ENCODE measurements around the gene ZNF668. TPM values are rescaled to one million over a fixed set of nuclear protein-coding genes. Genes with fewer than 3 reads are reported as not detected.

The ZNF668 gene
- total RNA-seq, 1 experiment from 2014 or later, result 13.2 TPM

GRCh38 chr16:31081428-31082351, 7.7 kb upstream of the ZNF668 start:
- Histone ChIP-seq H3K4me1 (replicated peaks) (no peaks in the 10 kb centered on the region), H3K27me3 (replicated peaks) (no peaks in the 10 kb centered on the region), H3K4me3 (no peak overlapping the region), H3K27ac (no peak overlapping the region), H3K36me3 (peaks cover 76% of the 10 kb centered on the region), H3K9me3 (replicated peaks) (no peaks in the 10 kb centered on the region)
- no peak for DNase-seq (ENCODE audit: low read depth in 1 of 2, low spot score in 2 of 2)

GRCh38 chr16:31080756-31081419, 6.8 kb upstream of the ZNF668 start:
- no peaks in the 10 kb centered on the region for H3K27me3 ChIP-seq (replicated peaks)
- no peak overlapping the region for H3K4me3 ChIP-seq
- no peak overlapping the region for H3K27ac ChIP-seq

GRCh38 chr16:31080035-31080629, 6.1 kb upstream of the ZNF668 start:
- peak in 1 of 2 experiments; percentile 45 for DNase-seq (ENCODE audit: low read depth in 1 of 2, low spot score in 2 of 2)
- Histone ChIP-seq H3K4me3 (no peak overlapping the region), H3K27ac (no peak overlapping the region), H3K27me3 (replicated peaks) (no peaks in the 10 kb centered on the region), H3K4me1 (replicated peaks) (peaks cover 5% of the 10 kb centered on the region), H3K9me3 (replicated peaks) (no peaks in the 10 kb centered on the region), H3K36me3 (peaks cover 87% of the 10 kb centered on the region)

More at GRCh38 chr16:31080756-31081419, 6.8 kb upstream of the ZNF668 start:
- Histone ChIP-seq H3K4me1 (replicated peaks) (no peaks in the 10 kb centered on the region), H3K9me3 (replicated peaks) (no peaks in the 10 kb centered on the region), H3K36me3 (peaks cover 84% of the 10 kb centered on the region)
- no peak for DNase-seq (ENCODE audit: low read depth in 1 of 2, low spot score in 2 of 2)

- peaks cover 82% of the 10 kb centered on the region for H3K36me3 ChIP-seq
- H3K27ac ChIP-seq, result no peak overlapping the region
Measured at GRCh38 chr16:31079342-31079944, 5.4 kb upstream of the ZNF668 start.

GRCh38 chr16:31078597-31079341, 4.7 kb upstream of the ZNF668 start:
- Histone ChIP-seq H3K27ac (no peak overlapping the region), H3K27me3 (replicated peaks) (no peaks in the 10 kb centered on the region), H3K4me3 (no peak overlapping the region), H3K36me3 (peaks cover 75% of the 10 kb centered on the region), H3K9me3 (replicated peaks) (no peaks in the 10 kb centered on the region), H3K4me1 (replicated peaks) (peaks cover 9% of the 10 kb centered on the region)
- no peak for DNase-seq (ENCODE audit: low read depth in 1 of 2, low spot score in 2 of 2)

More at GRCh38 chr16:31079342-31079944, 5.4 kb upstream of the ZNF668 start:
- Histone ChIP-seq H3K4me3 (no peak overlapping the region), H3K4me1 (replicated peaks) (peaks cover 9% of the 10 kb centered on the region), H3K27me3 (replicated peaks) (no peaks in the 10 kb centered on the region), H3K9me3 (replicated peaks) (no peaks in the 10 kb centered on the region)
- DNase-seq (ENCODE audit: low read depth in 1 of 2, low spot score in 2 of 2), result no peak

GRCh38 chr16:31077592-31078396, 3.8 kb upstream of the ZNF668 start:
- Histone ChIP-seq H3K27me3 (replicated peaks) (no peaks in the 10 kb centered on the region), H3K4me1 (replicated peaks) (peaks cover 9% of the 10 kb centered on the region), H3K4me3 (no peak overlapping the region), H3K27ac (no peak overlapping the region), H3K9me3 (replicated peaks) (no peaks in the 10 kb centered on the region), H3K36me3 (peaks cover 84% of the 10 kb centered on the region)
- no peak for DNase-seq (ENCODE audit: low read depth in 1 of 2, low spot score in 2 of 2)

GRCh38 chr16:31077024-31077423, 3.0 kb upstream of the ZNF668 start:
- Histone ChIP-seq H3K4me3 (no peak overlapping the region), H3K4me1 (replicated peaks) (peaks cover 11% of the 10 kb centered on the region), H3K36me3 (peaks cover 81% of the 10 kb centered on the region), H3K27ac (no peak overlapping the region), H3K27me3 (replicated peaks) (no peaks in the 10 kb centered on the region), H3K9me3 (replicated peaks) (no peaks in the 10 kb centered on the region)
- DNase-seq (ENCODE audit: low read depth in 1 of 2, low spot score in 2 of 2), result no peak

GRCh38 chr16:31076319-31076718, 2.3 kb upstream of the ZNF668 start:
- no peaks in the 10 kb centered on the region for H3K27me3 ChIP-seq (replicated peaks)
- H3K4me1 ChIP-seq (replicated peaks), result peaks cover 17% of the 10 kb centered on the region
- no peaks in the 10 kb centered on the region for H3K9me3 ChIP-seq (replicated peaks)
- peaks cover 76% of the 10 kb centered on the region for H3K36me3 ChIP-seq
- H3K27ac ChIP-seq, result no peak overlapping the region
- DNase-seq (ENCODE audit: low read depth in 1 of 2, low spot score in 2 of 2), result no peak
- H3K4me3 ChIP-seq, result no peak overlapping the region

GRCh38 chr16:31074814-31075183, 759 bp upstream of the ZNF668 start:
- Histone ChIP-seq H3K4me3 (peak overlapping the region; percentile 86), H3K36me3 (peaks cover 61% of the 10 kb centered on the region), H3K4me1 (replicated peaks) (peaks cover 17% of the 10 kb centered on the region), H3K27ac (peak overlapping the region; percentile 80), H3K9me3 (replicated peaks) (no peaks in the 10 kb centered on the region), H3K27me3 (replicated peaks) (no peaks in the 10 kb centered on the region)
- DNase-seq (ENCODE audit: low read depth in 1 of 2, low spot score in 2 of 2), result no peak

GRCh38 chr16:31073142-31073969, 684 bp downstream of the ZNF668 start:
- H3K9me3 ChIP-seq (replicated peaks), result no peaks in the 10 kb centered on the region
- peak overlapping the region; percentile 80 for H3K27ac ChIP-seq
- H3K4me1 ChIP-seq (replicated peaks), result peaks cover 17% of the 10 kb centered on the region
- DNase-seq (ENCODE audit: low read depth in 1 of 2, low spot score in 2 of 2), result peak; percentile 95 to 96
- no peaks in the 10 kb centered on the region for H3K27me3 ChIP-seq (replicated peaks)
- H3K36me3 ChIP-seq, result peaks cover 46% of the 10 kb centered on the region
- peak overlapping the region; percentile 86 for H3K4me3 ChIP-seq

GRCh38 chr16:31072540-31073141, 1.4 kb downstream of the ZNF668 start:
- H3K4me1 ChIP-seq (replicated peaks), result peaks cover 17% of the 10 kb centered on the region
- H3K27ac ChIP-seq, result peak overlapping the region; percentile 80
- peak in 1 of 2 experiments; percentile 46 for DNase-seq (ENCODE audit: low read depth in 1 of 2, low spot score in 2 of 2)
- peaks cover 40% of the 10 kb centered on the region for H3K36me3 ChIP-seq
- peak overlapping the region; percentile 86 for H3K4me3 ChIP-seq
- H3K27me3 ChIP-seq (replicated peaks), result no peaks in the 10 kb centered on the region
- no peaks in the 10 kb centered on the region for H3K9me3 ChIP-seq (replicated peaks)
